ENCODE data around the gene PDE4D.
A peak's percentile ranks its signal among the peaks of the same experiment; 100 is the strongest.

PDE4D gene

GRCh38 chr5:59125011-59125961 lies 768.2 kb downstream of the PDE4D start:
- DNase-seq, result no peak

- DNase-seq, result no peak
These were observed 769.6 kb downstream of the PDE4D start for GRCh38 chr5:59123595-59124561.

GRCh38 chr5:59119480-59119879 lies 774.0 kb downstream of the PDE4D start:
- no peak for DNase-seq

GRCh38 chr5:59117320-59117719 lies 776.2 kb downstream of the PDE4D start:
- no peak for DNase-seq

GRCh38 chr5:59116231-59116865 lies 777.2 kb downstream of the PDE4D start:
- DNase-seq, result no peak

- DNase-seq, result peak; percentile 10
These were observed 778.2 kb downstream of the PDE4D start for GRCh38 chr5:59115345-59115744.

GRCh38 chr5:59109383-59109782 lies 784.1 kb downstream of the PDE4D start:
- no peak for DNase-seq

- peak; percentile 29 for DNase-seq
These were observed 785.8 kb downstream of the PDE4D start for GRCh38 chr5:59107692-59108091.

- peak; percentile 64 for DNase-seq
These were observed 789.0 kb downstream of the PDE4D start for GRCh38 chr5:59104400-59105127.

- DNase-seq, result no peak
These were observed 790.2 kb downstream of the PDE4D start for GRCh38 chr5:59103303-59103702.

- no peak for DNase-seq
These were observed 791.1 kb downstream of the PDE4D start for GRCh38 chr5:59102437-59102836.

GRCh38 chr5:59100875-59101274 lies 792.7 kb downstream of the PDE4D start:
- no peak for DNase-seq

- DNase-seq, result no peak
These were observed 793.6 kb downstream of the PDE4D start for GRCh38 chr5:59099995-59100345.

GRCh38 chr5:59099270-59099994 lies 794.1 kb downstream of the PDE4D start:
- DNase-seq, result no peak

- no peak for DNase-seq
These were observed 794.8 kb downstream of the PDE4D start for GRCh38 chr5:59098743-59099142.

GRCh38 chr5:59097712-59098111 lies 795.8 kb downstream of the PDE4D start:
- no peak for DNase-seq

GRCh38 chr5:59097116-59097515 lies 796.4 kb downstream of the PDE4D start:
- DNase-seq, result no peak

- DNase-seq, result no peak
These were observed 798.0 kb downstream of the PDE4D start for GRCh38 chr5:59095480-59095879.

- DNase-seq, result peak; percentile 58
These were observed 798.7 kb downstream of the PDE4D start for GRCh38 chr5:59094864-59095263.

GRCh38 chr5:59093329-59093728 lies 800.2 kb downstream of the PDE4D start:
- no peak for DNase-seq

GRCh38 chr5:59092758-59093157 lies 800.8 kb downstream of the PDE4D start:
- no peak for DNase-seq

GRCh38 chr5:59091965-59092364 lies 801.6 kb downstream of the PDE4D start:
- no peak for DNase-seq
